DLD1 (cell line): Measurements from ENCODE around the gene DNAJC27.

Experiments used
- in situ Hi-C: cut with HindIII; loops from 2 replicates; pipeline ENCODE4 v1.10.0; 2017; ENCODE audit warnings: low sequenced_read_pairs

DNAJC27 gene

DNA sequence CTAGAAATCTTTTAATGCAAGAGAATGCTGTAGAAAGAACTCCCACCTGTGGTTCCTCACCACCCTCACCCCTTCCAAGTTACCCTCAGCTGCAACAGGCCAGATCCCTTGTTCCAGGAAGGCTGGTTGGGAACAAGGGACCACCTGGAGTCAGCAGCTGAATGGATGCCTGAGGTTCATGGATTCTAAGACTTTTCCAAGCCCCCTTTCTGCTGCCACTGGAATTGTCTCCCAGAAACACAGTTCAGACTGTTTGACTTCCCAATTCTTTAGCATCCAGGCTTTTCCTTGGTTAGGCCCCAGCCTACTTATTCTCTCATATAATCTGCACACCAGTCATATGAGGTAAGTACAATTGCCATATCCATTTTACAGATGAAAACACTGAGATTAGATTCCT, 43.7 kb downstream of the DNAJC27 start:
- in situ Hi-C loops = no loop called here

DNA sequence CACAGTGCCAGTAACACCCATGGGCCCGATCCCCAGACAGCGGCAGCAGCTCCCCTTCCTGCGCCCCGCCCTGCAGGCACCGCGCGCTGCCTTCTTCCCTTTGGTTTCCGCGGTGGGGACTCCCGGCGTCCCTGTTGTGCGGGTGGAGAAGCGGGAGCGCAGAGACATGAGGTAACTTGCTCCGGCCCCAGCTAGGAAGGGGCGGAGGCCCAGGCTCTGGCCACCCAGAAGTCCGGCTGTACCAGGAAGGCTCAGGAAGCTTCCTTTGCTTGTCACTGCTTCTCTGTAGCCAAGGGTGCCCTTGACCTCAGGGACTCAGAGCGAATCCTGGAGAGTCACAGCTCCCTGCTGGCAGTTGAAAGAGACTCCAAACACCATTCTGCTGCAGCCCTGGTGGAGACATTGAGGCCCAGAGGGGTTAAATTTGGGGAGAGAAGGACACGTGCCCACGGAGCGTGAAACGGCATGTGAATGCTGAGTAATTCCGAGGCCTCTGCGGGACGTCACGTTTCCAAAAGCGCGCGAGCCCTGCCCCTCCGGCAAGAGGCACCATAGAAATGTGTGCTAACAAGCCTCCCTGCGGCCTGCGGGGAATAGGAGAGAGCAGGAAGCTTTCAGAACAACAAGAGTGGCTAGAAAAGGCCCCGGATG, 45.0 kb downstream of the DNAJC27 start:
- in situ Hi-C loops = no loop called here

DNA sequence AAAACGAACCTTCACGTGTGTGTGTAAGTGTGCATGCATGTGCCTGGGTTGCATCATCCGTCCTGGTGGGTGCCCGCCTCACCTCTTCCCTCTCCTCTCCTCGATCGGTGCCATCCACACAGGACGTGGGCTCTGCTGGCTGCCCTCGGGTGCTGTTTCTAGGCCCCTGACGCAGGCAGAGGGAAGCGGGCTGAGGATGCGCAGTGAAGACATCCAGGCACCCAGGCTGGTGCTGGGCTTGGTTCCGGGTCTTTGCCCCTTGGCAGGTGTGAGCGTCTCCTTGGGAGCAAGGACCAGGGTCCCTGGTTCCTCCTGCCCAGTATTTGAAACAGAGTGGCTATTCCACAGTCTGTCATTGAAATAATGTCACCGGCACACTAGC, 45.5 kb downstream of the DNAJC27 start:
- in situ Hi-C loops = no loop called here

DNA sequence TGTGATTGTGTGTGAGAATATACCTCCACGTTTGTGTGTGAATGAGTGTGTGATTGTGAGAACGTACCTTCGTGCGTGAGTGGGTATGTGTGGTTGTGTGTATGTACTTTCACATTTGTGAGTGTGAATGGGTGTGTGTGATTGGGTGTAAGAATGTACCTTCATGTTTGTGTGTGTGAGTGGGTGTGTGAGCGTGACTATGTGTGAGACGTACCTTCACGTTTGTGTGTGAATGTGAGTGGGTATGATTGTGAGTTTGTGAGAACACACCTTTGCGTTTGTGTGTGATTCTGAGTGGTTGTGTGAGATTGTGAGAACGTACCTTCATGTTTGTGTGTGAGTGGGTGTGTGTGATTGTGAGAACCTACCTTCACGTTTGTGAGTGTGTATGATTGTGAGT, 45.9 kb downstream of the DNAJC27 start:
- in situ Hi-C loops = no loop called here

DNA sequence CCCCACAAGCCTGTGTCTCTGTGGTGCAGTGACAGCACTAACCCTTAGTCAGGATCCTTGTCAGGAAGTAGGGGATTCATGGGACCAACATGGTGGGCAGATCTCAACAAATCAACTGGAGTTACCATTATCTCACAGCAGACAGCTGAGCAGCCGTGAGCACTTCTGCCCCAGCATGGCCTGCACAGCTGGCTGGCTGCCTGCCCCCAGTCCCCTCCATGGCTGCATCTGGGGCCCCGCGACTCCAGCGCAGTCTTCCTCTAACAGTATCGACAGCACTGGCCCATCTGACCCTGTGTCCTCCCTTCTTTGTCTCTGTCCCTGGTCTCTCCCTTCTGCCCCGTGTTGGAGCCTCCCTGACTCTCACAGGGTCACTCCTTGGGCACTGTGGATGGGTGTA, 47.0 kb downstream of the DNAJC27 start:
- in situ Hi-C loops = no loop called here

DNA sequence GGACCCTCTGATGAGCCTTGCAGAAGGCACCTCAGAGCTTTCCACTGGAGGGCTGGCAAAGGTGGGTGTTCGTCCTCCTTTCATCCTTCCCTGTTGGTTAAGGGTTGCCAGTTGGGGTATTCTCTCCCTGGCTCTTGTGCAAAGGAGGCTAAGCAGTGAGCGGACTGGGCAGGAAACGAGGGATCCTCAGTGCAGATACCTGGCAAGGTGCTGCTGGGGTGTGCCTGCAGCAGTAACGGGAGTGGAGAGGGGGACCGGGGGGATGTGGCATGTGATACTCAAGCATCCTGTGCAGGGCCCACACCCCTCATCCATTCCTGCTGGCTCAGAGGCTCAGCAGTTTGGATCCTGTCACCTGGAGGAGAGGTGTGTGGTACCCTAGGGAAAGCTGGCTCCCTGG, 47.5 kb downstream of the DNAJC27 start:
- in situ Hi-C loops = no loop called here

DNA sequence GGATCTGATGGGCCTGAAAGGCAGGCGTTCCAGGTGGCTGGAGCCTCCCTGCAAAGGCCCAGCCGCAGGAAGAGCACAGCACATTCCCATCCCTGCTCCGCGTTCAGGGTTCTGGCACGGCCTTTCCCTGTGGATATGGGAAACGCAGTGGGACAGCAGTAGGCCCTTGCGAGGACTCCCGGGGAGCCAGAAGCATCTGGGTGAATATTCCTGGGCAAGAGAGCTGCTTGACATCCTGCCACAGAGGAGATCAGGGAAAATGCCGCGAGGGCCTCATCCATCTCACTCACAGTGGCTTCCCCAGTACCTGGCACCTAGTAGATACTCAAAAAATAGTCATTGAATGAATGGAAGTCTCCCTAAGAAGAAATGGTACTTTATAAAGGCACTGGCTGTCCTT, 48.6 kb downstream of the DNAJC27 start:
- in situ Hi-C loops = no loop called here

DNA sequence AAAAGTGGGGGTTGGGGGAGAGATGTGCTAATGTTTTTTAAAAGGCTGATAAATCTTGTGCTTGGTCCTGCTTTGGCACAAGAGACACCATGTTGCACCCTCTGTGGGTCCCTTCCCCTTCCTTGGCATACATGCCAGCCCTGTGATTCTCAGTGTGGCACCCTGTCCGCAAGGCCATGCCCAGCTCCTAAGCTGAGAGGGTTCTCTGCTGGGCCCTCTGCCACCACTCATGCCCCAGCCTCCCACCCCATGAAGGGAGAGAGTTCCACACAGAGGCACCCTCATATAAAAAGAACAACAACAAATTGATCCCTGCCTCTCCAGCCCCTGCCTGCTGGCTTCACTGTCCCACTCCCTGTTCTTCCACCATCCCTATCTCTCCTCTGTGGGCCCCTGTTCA, 49.2 kb downstream of the DNAJC27 start:
- in situ Hi-C loops = no loop called here

DNA sequence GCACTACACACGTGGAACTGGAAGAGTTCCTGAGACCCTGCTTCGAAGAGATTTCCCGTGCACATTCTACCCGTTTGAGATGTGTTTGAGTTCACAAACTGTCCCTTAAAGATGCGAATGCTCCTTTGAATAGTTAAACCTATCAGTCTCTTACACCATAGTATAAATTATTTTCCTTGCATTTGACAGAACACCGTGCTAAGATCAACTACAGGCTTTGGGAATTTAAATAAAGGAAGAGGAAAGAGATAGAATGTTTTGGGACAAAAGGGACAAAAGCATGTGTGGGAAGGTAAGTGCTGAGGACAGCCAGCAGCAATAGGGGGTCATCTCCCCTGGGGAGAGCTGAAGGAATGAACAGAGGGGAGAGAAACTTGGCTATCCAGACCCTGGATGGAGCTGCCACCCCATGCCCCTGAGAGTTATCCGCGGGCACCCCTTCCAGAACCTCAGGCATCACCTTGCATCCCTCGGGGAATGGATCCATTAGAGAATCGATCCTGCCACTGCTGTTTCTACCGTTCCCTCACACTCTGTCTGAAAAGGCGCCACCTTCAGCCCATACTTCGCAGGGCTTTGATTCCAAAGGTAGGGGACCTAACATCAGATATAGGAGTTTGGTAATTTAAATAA, 50.8 kb downstream of the DNAJC27 start:
- in situ Hi-C loops = no loop called here

DNA sequence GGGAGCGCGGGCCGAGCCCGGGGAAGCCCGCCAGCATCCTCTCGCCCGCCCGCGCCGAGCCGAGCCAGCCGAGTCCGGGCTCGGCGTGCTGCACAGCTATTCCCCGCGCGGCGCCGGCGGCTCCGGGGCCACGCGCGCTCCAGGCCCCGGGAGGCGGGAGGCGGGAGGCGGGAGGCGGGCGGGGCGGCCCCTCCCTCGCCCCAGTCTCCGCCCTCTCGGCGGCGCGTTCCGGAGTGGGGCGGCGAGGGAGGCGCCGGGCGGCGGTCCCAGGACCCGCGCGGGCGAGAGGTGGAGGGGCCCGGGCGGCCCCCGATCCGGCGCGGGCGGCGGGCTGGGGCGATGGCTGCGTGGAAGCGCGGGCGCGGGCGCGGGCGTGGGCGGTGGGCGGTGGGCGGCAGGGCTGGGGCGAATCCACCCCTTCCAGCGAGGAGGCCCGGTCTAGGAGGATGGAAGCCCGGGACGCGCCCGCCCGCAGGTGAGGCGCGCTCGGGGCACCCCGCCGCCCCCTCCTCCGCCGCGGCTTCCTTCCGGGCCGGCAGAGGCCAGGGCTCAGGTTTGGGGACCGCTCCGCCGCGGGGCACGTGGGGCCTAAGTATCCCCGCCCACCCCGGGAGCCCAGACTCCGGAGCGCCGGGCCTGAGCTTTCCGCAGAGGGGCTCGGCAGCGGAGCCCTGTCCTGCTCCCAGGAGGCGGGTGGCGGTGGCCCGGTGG, 51.5 kb downstream of the DNAJC27 start, which contains the start of gene ADCY3:
Gene ADCY3, minus strand, starts transcription at position 140 of the 711 bp plus-strand sequence. CDS start 1,250 bp downstream, outside the sequence.
- in situ Hi-C loops = no loop called here

DNA sequence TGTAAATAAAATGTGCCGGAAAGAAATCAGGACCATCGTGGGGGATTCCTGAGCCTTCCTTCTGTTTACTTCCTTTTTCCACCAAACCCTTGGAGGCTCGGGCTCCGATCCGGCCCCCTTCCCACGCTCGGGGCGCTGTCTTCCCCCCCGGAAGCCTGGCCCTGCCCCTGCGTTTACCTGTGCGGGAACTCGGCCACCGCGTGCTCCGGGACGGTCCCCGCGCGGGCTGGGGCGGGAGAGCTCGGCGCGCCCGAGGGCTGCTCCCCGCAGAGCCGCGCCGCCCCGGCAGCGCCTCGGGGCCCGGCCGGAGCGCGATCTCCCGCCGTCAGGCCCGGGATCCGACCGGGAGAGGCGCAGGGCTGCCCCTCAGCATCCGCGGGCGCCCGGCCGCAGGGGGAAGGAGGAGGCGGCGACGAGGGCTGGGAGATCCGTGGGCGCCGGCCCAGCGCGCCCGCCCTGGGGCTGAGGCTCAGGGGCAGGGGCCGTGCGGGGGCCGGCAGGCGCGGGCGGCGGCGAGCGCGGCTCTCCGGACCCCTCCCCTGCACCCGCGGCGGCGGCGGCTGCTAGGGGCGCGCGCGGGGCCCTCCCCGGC, 52.2 kb downstream of the DNAJC27 start:
- in situ Hi-C loops = no loop called here

DNA sequence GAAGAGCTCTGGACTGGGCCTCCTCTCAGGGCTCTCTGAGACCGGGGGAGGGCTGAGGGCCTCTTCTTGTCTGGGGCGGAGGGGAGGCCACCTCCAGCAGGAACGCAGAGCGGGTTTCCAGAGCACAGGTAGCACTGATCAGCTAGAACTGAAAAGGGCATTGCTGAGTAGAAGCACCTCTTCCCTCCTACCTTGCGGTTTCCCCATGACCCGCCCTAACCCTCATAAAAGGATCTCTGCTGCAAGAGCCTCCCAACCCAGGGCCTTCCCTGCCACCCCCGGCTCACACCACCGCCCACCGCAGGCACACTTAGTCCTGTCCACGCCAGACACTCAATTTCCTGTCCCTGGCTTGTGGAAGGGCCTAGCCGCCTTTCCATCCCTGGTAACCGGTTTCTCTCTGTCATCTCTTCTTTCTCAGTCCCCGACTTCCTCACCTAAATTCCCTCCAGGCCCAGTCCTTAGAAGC, 52.7 kb downstream of the DNAJC27 start:
- in situ Hi-C loops = no loop called here

DNA sequence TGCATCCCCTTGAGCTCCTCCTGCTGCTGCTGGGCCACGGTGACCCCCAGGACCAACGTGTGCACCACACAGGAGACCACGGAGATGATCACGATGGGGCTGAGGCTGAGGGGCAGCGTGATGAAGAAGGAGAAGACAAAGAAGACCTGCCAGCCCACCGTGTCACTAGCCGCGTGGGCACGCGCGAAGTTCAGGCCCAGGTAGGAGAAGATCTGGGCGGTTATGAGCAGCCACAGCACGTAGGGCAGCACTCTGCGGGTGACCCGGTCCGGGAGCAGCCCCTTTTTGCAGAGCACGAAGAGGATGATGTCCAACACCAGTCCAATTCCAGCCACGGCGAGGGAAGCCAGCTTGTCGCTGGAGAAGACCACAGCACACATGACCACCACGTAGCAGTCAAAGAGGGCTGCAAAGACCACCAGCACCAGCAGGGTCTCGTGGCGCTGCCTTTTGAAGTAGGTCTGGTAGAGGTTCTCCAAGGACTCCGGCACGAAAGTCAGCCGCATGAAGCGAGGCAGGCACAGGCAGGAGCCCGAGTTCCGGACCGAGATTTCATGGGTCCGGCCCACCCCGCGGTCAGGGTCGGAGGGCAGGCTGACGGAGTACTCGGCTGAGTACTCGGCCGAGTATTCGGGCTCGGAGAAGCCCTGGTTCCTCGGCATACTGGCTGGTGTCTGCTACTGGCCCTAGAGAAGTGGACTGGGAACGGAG, 53.3 kb downstream of the DNAJC27 start:
- in situ Hi-C loops = no loop called here

DNA sequence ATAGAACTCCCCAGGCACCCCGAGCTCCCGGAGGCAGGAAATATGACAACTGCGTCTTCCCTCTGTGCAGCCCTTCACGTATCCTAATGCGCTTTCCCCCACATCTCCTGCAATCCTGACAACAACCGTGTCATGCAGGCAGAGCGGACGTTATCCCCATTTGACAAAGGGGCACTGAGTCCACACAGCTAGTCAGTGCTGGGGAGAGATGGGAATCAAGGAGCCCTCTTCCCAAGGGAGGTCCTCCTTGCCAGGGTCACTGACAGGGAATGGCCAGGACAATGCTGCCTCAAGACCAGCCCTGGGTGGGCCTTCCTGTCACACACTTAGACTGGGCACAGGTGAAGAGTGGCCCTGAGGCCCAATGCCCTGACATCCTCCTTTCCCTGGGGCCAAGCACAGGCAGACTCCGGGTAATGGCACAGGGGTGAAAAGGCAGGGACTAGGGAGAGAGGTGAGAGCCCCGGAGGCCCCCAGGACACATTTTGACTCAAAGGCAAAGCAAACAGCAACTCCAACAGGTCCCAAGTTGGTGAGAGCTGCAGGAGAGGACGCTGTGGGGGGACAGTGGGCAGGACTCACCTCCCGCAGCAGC, 53.9 kb downstream of the DNAJC27 start:
- in situ Hi-C loops = no loop called here

DNA sequence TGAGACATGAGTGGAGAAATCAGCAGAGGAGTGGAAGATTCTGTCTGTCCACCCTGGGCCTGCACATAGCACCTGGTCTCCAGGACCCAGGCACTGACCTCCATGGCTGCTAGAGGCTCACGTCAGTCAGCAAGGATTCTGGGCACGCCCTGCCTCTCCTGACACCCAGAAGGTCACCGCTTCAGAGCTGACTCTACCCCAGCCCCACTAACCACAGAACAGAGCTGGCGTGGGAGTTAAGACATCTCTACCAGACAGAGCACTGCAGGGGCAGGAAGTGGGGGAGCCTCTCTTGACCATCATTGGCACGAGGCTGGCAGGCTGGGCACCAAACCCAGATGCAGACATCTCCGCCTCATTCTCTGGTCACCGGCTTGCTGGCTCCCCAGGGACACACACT, 54.7 kb downstream of the DNAJC27 start:
- in situ Hi-C loops = no loop called here

DNA sequence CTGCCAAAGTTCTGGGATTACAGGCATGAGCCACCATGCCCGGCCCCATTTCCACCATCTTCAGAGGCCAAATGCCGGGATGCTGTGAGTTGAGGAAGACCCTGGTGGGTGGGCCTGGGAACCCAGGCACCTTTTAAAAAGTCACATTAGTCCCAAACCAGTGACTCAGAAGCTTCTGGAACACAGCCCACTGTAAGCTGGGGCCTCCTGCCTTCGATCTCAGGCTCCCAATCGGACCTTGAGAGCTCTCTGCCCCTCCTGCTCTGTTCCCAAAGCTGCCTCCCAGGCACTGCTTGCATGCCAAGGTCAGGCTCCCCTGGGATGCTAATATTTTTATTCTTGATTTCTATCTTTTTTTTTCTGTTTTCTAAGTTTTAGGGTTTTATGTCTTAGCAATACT, 56.0 kb downstream of the DNAJC27 start:
- in situ Hi-C loops = no loop called here

DNA sequence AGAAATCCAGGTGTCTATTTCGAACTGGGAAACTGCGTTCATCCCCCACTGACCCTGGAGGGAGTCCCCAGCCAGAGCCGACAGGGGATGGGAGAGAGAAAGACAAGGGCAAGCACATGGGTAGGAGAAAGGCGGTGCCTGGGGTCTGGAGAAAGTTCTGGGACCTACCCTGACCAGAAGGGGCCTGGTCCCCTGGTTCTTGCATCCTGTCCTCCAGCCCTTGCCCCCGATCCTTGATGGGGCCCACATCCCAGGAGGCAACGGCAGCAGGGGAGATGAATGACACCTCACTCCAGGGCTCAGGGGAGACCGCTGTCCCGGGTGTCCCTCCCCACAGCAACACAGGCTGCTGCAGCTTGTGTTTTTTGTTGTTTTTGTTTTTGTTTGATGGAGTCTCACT, 56.6 kb downstream of the DNAJC27 start:
- in situ Hi-C loops = no loop called here

DNA sequence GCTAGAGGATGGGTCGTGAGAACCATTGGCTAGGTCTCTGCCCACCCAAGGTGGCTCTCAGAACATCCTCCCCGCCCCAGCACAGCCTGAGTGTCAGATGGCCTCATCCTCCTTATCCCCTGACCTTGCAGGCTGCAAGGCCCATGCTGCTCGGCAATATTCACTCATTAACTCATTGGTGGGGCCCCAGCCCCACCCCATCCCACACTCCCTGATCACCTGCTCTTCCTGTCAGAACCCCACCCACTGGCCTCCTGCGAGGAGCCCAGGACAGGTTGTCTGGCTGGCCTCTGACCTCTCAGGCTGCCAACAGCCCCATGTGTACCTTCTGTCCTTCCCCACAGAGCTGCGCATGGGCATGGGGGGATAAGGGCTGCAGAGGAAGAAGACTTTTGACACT, 57.0 kb downstream of the DNAJC27 start:
- in situ Hi-C loops = no loop called here

DNA sequence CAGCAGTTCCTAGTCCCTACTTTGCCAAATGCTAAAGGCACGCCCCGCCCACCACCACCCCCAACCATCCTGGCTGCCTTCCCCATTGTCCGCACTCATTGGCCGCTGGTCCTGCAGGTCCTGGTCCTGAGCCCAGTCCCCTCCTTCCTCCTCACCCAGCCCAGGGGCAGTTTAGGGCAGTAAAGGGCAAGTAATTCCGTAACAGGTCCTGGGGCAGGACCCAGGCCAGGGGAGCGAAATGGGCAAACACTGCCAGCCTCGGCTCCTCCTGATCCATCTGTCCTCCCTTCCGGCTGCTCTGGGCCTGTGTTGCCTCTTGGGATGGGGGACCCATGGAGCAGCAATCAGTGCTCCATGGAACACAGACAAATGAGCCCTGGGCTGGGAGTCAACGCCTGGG, 57.8 kb downstream of the DNAJC27 start:
- in situ Hi-C loops = no loop called here

DNA sequence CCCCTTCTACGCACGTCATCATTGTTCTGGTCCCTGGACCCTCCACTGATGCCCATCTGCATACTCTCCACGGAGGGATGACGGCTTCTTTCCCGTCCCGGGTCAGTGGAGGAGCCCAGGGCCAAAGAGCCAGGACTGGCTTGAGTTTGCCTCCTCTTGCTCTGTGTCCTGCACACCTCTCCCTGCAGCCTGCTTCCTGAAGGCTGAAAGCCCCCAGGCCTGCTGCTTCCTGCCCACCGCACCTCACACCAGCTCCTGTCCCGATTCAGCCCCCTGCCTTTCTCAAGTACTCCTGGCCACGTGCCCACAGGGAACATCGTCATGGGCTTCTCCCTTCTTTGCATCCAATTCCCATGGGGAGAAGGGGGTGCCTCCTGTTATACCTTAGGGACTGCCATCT, 58.8 kb downstream of the DNAJC27 start:
- in situ Hi-C loops = no loop called here

DNA sequence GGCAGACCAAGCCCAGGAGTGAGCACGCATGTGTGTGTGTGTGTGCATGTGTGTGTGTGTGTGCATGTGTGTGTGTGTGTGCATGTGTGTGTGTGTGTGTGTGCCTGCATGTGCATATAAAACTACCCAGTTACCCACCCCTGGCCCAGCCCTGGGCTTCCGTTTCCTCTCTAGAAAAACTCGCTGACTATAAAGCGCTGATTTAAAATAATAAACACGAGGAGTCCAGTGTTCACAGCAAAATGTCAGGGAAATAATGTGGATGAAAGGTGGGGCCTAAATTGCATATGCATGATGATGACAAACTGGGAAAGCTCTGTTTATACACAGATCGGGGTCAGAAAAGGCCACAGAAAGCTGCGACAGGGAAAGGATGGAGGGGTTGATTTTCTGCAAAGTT, 59.2 kb downstream of the DNAJC27 start:
- in situ Hi-C loops = no loop called here
